ENCODE measurements around the gene PNPLA7. TPM values are rescaled to one million over a fixed set of nuclear protein-coding genes. Genes with fewer than 3 reads are reported as not detected.

Gene PNPLA7
- total RNA-seq, 4 donors from 2014 or later: 0.26 to 25.7 (median 3.4) TPM

DNA sequence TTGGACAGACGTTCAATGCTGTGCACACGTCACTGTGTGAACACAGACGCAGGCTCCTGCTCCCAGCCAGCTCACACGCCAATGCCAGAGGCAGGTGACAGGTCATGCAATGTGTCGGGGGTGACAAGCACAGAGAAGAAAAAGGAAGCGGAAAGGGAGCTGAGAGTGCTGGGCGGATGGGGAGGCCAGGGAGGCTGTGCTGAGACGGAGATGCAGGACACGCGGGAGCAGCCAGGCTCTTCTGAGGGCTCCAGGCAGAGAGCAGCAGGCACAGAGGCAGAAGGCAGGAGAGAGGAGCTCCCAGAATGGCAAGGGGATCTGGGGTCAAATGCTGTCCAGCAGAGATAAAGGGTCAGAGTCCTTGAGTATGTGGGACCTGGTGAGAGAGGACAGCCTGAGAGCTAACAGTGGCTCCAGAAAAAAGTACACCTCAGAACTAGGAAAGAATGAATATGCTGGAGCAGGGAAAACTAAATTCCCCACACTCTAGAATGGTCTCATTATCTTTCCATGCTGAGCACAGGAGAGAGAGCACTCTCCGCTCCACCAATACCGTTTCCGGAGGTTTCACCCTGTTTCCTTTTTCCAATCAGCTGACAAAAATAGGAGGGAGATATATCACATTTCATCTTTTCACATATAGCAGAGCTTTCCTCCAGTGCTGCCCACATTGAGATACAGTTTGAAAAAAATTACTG, 58.3 kb downstream of the PNPLA7 start:
- intact Hi-C loops (cut with DNase I; ENCODE audit: low total_unique reads): no loop called here
- H3K27me3 ChIP-seq: no peaks in the 10 kb centered on the region
- no peak for DNase-seq
- H3K27ac ChIP-seq: no peak overlapping the region
- H3K4me3 ChIP-seq: no peak overlapping the region
- no peaks in the 10 kb centered on the region for H3K4me1 ChIP-seq
- H3K9me3 ChIP-seq: no peaks in the 10 kb centered on the region
- TF ChIP-seq POLR2A (IDR thresholded peaks at IDR 0.05): no peak
- TF ChIP-seq, protein P1, sequence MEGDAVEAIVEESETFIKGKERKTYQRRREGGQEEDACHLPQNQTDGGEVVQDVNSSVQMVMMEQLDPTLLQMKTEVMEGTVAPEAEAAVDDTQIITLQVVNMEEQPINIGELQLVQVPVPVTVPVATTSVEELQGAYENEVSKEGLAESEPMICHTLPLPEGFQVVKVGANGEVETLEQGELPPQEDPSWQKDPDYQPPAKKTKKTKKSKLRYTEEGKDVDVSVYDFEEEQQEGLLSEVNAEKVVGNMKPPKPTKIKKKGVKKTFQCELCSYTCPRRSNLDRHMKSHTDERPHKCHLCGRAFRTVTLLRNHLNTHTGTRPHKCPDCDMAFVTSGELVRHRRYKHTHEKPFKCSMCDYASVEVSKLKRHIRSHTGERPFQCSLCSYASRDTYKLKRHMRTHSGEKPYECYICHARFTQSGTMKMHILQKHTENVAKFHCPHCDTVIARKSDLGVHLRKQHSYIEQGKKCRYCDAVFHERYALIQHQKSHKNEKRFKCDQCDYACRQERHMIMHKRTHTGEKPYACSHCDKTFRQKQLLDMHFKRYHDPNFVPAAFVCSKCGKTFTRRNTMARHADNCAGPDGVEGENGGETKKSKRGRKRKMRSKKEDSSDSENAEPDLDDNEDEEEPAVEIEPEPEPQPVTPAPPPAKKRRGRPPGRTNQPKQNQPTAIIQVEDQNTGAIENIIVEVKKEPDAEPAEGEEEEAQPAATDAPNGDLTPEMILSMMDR (IDR thresholded peaks at IDR 0.05): no peak
- no peaks in the 10 kb centered on the region for H3K36me3 ChIP-seq

DNA sequence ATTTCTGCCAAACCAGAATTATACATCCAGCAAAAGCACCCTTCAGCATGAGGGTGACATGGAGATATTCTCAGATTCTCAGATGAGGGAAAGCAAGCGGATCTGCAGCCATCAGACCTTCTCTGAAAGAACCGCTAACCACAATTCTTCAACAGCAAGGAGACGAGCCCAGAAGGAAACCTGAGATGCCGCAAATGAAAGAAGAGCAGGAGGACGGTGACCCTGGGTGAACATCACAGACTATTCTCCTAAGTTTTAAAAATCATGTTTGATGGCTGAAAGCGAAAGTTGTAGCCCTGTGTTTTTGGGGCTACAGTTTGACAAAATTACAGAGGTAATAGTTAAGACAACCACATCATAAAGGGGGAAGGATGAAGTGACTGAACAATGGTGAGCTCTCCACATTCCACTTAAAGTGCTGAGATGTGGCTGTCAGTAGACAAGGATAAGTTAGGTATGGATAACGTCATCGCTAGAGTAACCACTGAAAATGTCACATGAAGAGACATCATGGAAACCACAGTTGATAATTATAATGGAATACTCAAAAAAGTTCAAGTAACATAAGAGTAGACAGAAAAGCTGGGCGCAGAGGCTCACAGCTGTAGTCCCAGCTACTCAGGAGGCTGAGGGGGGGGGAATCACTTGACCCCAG, 59.5 kb downstream of the PNPLA7 start:
- TF ChIP-seq POLR2A (IDR thresholded peaks at IDR 0.05): no peak
- TF ChIP-seq, protein P1 (IDR thresholded peaks at IDR 0.05): no peak
- Histone ChIP-seq H3K9me3 (no peaks in the 10 kb centered on the region), H3K36me3 (no peaks in the 10 kb centered on the region), H3K4me1 (no peaks in the 10 kb centered on the region), H3K27me3 (no peaks in the 10 kb centered on the region), H3K27ac (no peak overlapping the region), H3K4me3 (no peak overlapping the region)
- no peak for DNase-seq
- intact Hi-C loops (cut with DNase I; ENCODE audit: low total_unique reads): no loop called here

DNA sequence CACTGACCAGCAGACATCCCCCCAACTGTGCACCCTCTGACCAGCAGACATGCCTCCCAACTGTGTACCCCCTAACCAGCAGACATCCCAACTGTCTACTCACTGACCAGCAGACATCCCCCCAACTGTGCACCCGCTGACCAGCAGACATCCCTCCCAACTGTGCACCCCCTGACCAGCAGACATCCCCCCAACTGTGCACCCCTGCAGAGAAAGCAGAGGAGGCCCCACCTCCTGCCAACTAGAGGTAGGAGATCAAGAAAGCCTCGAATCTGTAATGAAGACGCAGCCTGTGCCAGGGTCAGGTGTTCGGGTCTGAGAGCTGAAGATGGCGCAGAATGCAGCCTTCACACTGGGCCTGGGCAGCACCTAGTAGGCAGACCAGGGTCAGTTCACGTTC, 61.3 kb downstream of the PNPLA7 start:
- intact Hi-C loops (cut with DNase I; ENCODE audit: low total_unique reads): no loop called here
- Histone ChIP-seq H3K27ac (no peak overlapping the region), H3K27me3 (no peaks in the 10 kb centered on the region), H3K4me3 (no peak overlapping the region), H3K36me3 (no peaks in the 10 kb centered on the region), H3K9me3 (no peaks in the 10 kb centered on the region), H3K4me1 (no peaks in the 10 kb centered on the region)
- no peak for TF ChIP-seq POLR2A (IDR thresholded peaks at IDR 0.05)
- TF ChIP-seq, protein P1 (IDR thresholded peaks at IDR 0.05): no peak
- DNase-seq: no peak

DNA sequence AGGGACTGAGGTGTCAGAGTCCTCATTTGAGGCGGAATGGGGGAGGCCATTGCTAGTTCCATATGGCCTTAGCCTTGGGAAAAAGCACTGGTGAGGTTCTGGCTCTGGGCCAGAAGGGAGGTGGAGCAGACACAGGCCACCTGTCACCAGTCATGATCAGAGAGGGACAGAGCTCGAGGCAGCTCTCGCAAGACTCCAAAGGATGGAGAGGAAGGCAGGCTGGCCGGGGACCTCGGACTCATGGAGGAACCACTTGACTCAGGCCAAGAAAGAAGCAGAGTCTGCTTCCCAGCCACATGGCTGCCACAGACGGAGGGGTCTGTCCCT, 61.9 kb downstream of the PNPLA7 start:
- Histone ChIP-seq H3K4me1 (no peaks in the 10 kb centered on the region), H3K27ac (no peak overlapping the region), H3K9me3 (no peaks in the 10 kb centered on the region), H3K27me3 (no peaks in the 10 kb centered on the region), H3K36me3 (no peaks in the 10 kb centered on the region), H3K4me3 (no peak overlapping the region)
- no peak for DNase-seq
- intact Hi-C loops (cut with DNase I; ENCODE audit: low total_unique reads): no loop called here
- TF ChIP-seq, protein P1 (IDR thresholded peaks at IDR 0.05): no peak
- no peak for TF ChIP-seq POLR2A (IDR thresholded peaks at IDR 0.05)

DNA sequence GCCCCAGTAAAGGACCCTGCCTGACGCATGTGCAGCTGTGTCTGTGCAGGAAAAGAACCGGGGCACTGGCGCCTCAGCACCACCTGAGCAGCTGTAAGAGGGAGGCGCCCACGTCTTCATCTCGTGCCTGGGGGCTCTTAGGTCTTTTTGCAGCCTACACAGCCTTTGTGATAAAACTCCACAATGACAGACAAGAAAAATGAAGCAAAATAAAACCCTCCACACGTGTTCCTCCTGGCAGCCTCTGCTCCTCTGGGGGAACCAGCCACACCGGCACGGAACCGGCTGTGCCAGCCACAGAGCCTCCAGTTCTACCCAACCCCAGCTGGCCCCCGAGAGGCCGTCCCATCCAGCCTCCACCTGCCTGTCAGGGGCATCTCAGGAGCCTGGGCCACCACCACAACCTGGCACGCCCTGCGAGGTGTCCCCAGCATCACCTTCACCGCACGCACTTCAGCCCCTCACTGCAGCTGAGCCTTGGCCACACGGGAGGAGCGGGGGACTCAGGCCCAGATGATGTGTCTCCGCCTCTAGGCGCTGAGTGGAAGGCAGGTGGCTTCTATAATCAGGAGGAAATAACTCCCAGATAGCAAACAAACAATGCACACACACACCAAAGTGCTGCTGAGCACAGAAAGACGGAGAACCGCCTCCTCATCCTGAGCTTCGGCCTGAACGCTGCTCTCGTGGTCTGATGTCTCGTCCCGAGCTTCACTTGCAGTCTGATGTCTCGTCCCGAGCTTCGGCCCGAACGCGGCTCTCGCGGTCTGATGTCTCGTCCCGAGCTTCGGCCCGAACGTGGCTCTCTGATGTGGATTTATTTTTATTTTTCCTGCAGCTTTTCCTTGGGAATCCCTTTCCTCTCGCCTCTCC, 62.5 kb downstream of the PNPLA7 start:
- no peaks in the 10 kb centered on the region for H3K27me3 ChIP-seq
- DNase-seq: no peak
- TF ChIP-seq POLR2A (IDR thresholded peaks at IDR 0.05): no peak
- TF ChIP-seq, protein P1 (IDR thresholded peaks at IDR 0.05): no peak

More for the DNA sequence above, 62.5 kb downstream of the PNPLA7 start:
- Histone ChIP-seq H3K27ac (no peak overlapping the region), H3K4me3 (no peak overlapping the region), H3K36me3 (no peaks in the 10 kb centered on the region), H3K4me1 (no peaks in the 10 kb centered on the region), H3K9me3 (no peaks in the 10 kb centered on the region)
- intact Hi-C loops (cut with DNase I; ENCODE audit: low total_unique reads): no loop called here
